ENCODE results near the gene SMOC2. TPM values are rescaled to one million over a fixed set of nuclear protein-coding genes. Genes with fewer than 3 reads are reported as not detected.

The SMOC2 gene
- total and polyA plus RNA-seq, 2 of the 13 experiments (the other 11 are each of a cell fraction or from before 2014, with no cell fraction given): not detected

GRCh38 chr6:168605964-168606363 is 165.0 kb downstream of the SMOC2 start:
- in situ Hi-C loops (cut with HindIII; ENCODE audit: extremely low pct_ligation_motif_present, low pct_unique_long_range_greater_than_20kb): no loop called here
- peaks cover 9 to 79% of the 10 kb centered on the region in 2 experiments for H3K27me3 ChIP-seq (ENCODE audit: control insufficient read depth in 1 of 2, insufficient read depth in 2 of 2, low read length in 2 of 2)
- WGBS (ENCODE audit: low lambda C conversion rate): 7% methylated on average over 3 of the region's 7 CpGs
- H2AFZ ChIP-seq (ENCODE audit: low read length): no peak overlapping the region
- CTCF ChIA-PET (ENCODE audit: low intra/inter-chr PET ratio, low total read pairs): no interaction called here
- no peak overlapping the region for H3K27ac ChIP-seq (ENCODE audit: extremely low read length, insufficient read depth, low read length)
- no peak overlapping the region for H3K4me2 ChIP-seq (ENCODE audit: low read depth, low read length)
- no peaks in the 10 kb centered on the region for H3K9me3 ChIP-seq (ENCODE audit: low read length)
- intact Hi-C loops (cut with micrococcal nuclease; ENCODE audit: unreplicated experiment): no loop called here
- POLR2A ChIA-PET: no interaction called here
- H3K4me3 ChIP-seq (replicated peaks in 1 of 3; ENCODE audit: insufficient read depth in 1 of 3, low read depth in 2 of 3, low read length in 3 of 3): no peak overlapping the region
- ATAC-seq: 0 out of 3 replicates have a peak, but pooled peaks have one; percentile 31
- BruUV-seq (replicated peaks): no TSS peak
- no peak overlapping the region for H3K9ac ChIP-seq (ENCODE audit: insufficient read depth, low read depth, low read length)
- no peaks in the 10 kb centered on the region for H4K20me1 ChIP-seq (ENCODE audit: insufficient read depth, low read length)
- H3K36me3 ChIP-seq (replicated peaks in 1 of 2; ENCODE audit: control insufficient read depth in 1 of 2, insufficient read depth in 2 of 2, low read length in 2 of 2): no peaks in the 10 kb centered on the region
- DNase-seq (ENCODE audit: low spot score): no peak
- H3K4me1 ChIP-seq (ENCODE audit: insufficient read depth, low read length): no peaks in the 10 kb centered on the region
- no peaks in the 10 kb centered on the region for H3K79me2 ChIP-seq (ENCODE audit: insufficient read depth, low read length)
- no peak for TF ChIP-seq ADNP (CRISPR knock-in tag; IDR thresholded peaks at IDR 0.05)
- FAIRE-seq: no peak

GRCh38 chr6:168606722-168607121 is 165.7 kb downstream of the SMOC2 start:
- H3K27ac ChIP-seq (ENCODE audit: extremely low read length, insufficient read depth, low read length): no peak overlapping the region
- H3K4me1 ChIP-seq (ENCODE audit: insufficient read depth, low read length): no peaks in the 10 kb centered on the region
- no peak overlapping the region for H3K9ac ChIP-seq (ENCODE audit: insufficient read depth, low read depth, low read length)
- DNase-seq (ENCODE audit: low spot score) (no peak), FAIRE-seq (no peak), ATAC-seq (no peak)
- no peaks in the 10 kb centered on the region for H3K9me3 ChIP-seq (ENCODE audit: low read length)
- in situ Hi-C loops (cut with HindIII; ENCODE audit: extremely low pct_ligation_motif_present, low pct_unique_long_range_greater_than_20kb) (no loop called here), intact Hi-C loops (cut with micrococcal nuclease; ENCODE audit: unreplicated experiment) (no loop called here)
- H2AFZ ChIP-seq (ENCODE audit: low read length): no peak overlapping the region
- H3K79me2 ChIP-seq (ENCODE audit: insufficient read depth, low read length): no peaks in the 10 kb centered on the region
- no TSS peak for BruUV-seq (replicated peaks)
- H3K4me3 ChIP-seq (replicated peaks in 1 of 3; ENCODE audit: insufficient read depth in 1 of 3, low read depth in 2 of 3, low read length in 3 of 3): no peak overlapping the region
- ChIA-PET POLR2A (interaction anchor here (0.7 kb wide), 1 partner anchor 1119 kb away, joined by 3 read pairs; no protein-coding TSS in a partner anchor), CTCF (ENCODE audit: low intra/inter-chr PET ratio, low total read pairs) (no interaction called here)
- no peak overlapping the region for H3K4me2 ChIP-seq (ENCODE audit: low read depth, low read length)
- H3K36me3 ChIP-seq (replicated peaks in 1 of 2; ENCODE audit: control insufficient read depth in 1 of 2, insufficient read depth in 2 of 2, low read length in 2 of 2): no peaks in the 10 kb centered on the region
- peaks cover 5 to 72% of the 10 kb centered on the region in 2 experiments; a peak in 4 of 5 replicates for H3K27me3 ChIP-seq (ENCODE audit: control insufficient read depth in 1 of 2, insufficient read depth in 2 of 2, low read length in 2 of 2)
- WGBS (ENCODE audit: low lambda C conversion rate): 44% methylated on average over 16 of the region's 16 CpGs
- no peak for TF ChIP-seq NCOA2 (CRISPR knock-in tag; IDR thresholded peaks at IDR 0.05)
- no peak for TF ChIP-seq FUBP1 (CRISPR knock-in tag; IDR thresholded peaks at IDR 0.05; ENCODE audit: borderline replicate concordance)
- no peak for TF ChIP-seq ZBED4 (CRISPR knock-in tag; IDR thresholded peaks at IDR 0.05; ENCODE audit: borderline replicate concordance)
- no peak for TF ChIP-seq POLR2A (IDR thresholded peaks at IDR 0.05; ENCODE audit: insufficient read depth in 1 of 2, low read depth in 2 of 2, low read length in 2 of 2)
- TF ChIP-seq HES4 (CRISPR knock-in tag; IDR thresholded peaks at IDR 0.05; ENCODE audit: borderline replicate concordance): no peak
- H4K20me1 ChIP-seq (ENCODE audit: insufficient read depth, low read length): no peaks in the 10 kb centered on the region

Data from HepG2 (cell line).